ENCODE results near the gene LCT.

LCT gene

GRCh38 chr2:135741395-135742324 is 95.3 kb downstream of the LCT start, which contains the start of gene UBXN4:
Gene UBXN4 (plus strand): TSS chr2:135741855. CDS start chr2:135741930, 75 bp downstream.
- peak; percentile 82 to 100 (median 92) for DNase-seq

DNA sequence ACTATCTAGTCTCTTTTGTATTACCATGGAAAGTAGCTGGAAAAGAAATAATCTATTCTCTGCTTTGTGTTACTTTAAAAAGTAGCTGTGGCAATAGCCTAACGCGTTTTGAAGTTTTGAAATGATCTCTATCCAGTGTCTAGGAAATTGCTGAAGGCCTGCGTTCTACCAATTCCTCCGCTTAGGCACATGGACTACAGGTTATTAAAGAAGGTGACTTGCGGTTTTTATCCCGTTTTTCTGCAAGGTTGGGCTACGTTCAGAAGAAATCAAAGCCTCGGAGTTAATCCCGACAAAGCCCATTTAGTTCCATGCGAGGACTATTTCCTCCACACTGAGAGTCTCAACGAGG is 96.0 kb downstream of the LCT start:
- DNase-seq = no peak

- no peak for DNase-seq
Measured at GRCh38 chr2:135740206-135740605, 96.8 kb downstream of the LCT start.

Data from T-helper 2 cell (primary cell).